GM21515 (cell line): ENCODE measurements around the gene RET.
A peak's percentile ranks its signal among the peaks of the same experiment; 100 is the strongest.
"Not testable (repeated sequence)": the region's sequence is repeated elsewhere in the genome, so short reads cannot be mapped to it uniquely, and the experiment has no call there.

ENCODE experiments used
- ATAC-seq: cut with Tn5 transposase; IDR thresholded peaks from one replicate; pipeline ENCODE4 v1.9.1; 2021; ENCODE audit not compliant: unreplicated experiment

The RET gene

DNA sequence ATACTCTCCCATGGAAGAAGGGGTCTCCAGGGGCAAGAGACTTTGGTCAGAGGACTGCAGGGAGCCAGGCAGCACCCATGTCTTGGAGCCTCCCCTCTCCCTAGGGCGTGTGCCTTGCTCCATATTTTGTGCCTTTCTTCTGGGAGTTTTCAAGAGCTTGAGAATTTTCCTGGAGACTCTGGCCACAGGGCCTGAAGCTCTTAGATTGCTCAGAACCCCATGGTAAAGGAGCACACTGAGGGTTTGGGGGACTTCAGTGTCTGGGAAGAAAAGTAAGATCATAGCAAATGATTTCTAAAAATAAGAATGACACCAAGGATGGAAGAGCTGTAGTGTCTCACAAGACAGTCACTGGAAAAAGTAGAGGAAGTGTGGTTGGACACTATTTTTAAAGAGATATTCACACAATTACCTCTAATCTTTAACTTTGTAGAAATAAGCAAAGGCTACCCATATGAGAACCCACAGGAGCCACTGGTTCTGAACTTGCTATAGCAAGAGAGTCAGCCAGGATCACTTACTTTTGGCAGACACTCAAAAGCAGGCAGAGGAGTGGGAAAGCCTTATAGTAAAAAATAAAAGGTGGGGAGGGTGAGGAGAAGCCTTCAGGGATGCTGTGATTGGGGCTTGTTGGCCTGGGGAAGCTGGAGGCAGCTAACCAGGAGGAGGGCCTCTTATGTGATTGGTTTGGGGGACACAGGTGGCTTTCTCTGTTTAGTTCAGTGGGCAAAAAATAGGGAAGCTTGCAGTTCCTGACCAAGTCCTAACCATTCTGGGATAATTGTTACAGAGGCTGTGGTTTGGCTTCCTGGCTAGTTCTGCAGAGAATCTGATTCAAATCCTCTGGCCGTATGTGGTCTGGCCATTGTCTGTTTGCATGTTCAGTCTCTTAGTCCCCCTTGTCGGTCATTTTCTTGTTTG is 56.3 kb downstream of the RET start:
- ATAC-seq = no peak

- ATAC-seq = no peak
Measured at GRCh38 chr10:43134126-43134905, 57.4 kb downstream of the RET start.

DNA sequence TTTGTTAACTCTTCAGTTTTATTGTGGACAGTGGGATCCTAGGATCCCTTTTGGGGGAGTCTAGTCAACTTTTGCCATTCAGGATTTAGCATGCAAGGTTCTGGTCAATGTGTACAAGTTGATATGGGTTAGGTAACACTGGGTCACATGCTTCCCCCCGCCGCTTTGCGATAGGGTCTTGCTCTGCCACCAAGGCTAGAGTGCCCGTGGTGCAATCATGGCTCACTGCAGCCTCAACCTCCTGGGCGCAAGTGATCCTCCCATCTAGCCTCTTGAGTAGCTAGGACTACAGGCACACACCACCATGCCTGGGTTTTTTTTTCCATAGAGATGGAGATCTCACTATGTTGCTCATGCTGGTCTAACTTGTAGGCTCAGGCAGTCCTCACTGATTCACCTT is 58.2 kb downstream of the RET start:
- no peak for ATAC-seq

GRCh38 chr10:43135656-43136055 is 58.8 kb downstream of the RET start:
- no peak for ATAC-seq

DNA sequence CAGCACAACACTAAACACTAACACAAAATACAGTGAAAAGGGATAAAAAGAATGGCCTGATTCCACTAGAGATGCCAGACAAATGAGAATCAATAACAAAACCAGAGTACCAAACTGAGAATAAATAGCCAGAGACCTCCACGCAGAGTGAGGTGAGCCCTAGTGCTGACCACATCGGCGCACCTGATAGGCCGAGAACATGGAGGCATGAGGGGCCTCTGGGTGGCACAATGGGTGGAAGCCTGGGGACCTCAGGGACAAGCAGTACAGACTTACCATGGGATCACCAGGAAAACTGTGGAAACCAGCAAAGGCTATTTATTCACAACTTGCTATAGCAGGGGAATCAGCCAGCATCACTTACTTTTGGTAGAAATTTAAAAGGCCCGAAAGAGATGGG is 59.6 kb downstream of the RET start:
- no peak for ATAC-seq

DNA sequence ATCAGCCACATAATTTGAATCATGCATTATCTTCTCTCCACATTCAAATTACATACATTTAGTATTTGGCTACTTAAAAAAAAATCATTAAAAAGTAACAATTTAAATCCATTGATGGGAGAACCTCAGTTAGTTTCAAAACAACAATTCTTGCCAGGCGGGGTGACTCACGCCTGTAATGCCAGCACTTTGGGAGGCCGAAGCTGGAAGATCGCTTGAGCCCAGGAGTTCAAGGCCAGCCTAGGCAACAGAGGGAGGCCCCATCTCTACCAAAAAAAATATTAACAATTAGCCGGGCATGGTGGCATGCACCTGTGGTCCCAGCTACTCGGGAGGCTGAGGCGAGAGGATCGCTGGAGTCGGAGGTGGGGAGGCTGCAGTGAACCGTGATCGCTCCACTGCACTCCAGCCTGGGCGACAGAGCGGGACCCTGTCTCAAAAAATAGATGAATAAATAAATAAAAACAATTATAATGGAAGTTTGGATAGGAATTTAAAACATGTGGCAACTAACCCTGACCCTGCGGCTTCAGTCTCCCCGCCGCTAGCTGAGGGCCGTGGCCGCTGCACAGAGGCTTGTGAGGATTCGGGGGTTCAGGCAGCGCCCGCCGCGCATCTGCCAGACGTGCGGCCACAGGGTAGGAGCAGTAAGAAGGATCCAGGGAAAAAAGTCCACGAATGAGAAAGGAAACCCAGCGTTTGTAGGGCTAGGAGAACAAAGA is 60.3 kb downstream of the RET start:
- no peak for ATAC-seq

GRCh38 chr10:43137717-43138020 is 60.8 kb downstream of the RET start:
- ATAC-seq = peak; percentile 28

- peak; percentile 66 for ATAC-seq
Measured at GRCh38 chr10:43138021-43138756, 61.3 kb downstream of the RET start, which contains the start of gene CSGALNACT2. CSGALNACT2 (plus strand) TSS chr10:43138445; CDS start chr10:43155150, 16,705 bp downstream.

GRCh38 chr10:43138757-43139241 is 61.9 kb downstream of the RET start:
- peak; percentile 37 for ATAC-seq

- ATAC-seq = no peak
Measured at GRCh38 chr10:43141421-43141820, 64.6 kb downstream of the RET start.

DNA sequence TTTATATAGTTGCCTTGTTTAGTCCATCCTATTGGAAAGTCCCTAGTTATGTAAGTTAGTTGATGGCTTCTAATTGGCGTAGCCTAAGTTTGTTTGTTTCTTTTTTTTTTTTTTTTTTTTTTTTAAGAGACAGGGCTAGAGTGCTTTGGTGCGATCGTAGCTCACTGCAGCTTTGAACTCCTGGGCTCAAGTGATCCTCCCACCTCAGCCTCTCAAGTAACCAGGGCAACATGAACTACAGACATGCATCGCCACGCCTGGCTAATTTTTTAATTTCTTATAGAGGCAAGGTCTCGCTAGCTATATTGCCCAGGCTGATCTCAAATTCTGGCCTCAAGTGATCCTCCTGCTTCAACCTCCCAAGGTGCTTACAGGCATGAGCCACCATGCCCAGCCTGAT is 68.4 kb downstream of the RET start:
- ATAC-seq = no peak

- ATAC-seq = not testable (repeated sequence)
Measured at GRCh38 chr10:43145936-43146335, 69.1 kb downstream of the RET start.

- no peak for ATAC-seq
Measured at GRCh38 chr10:43151371-43151770, 74.5 kb downstream of the RET start.

DNA sequence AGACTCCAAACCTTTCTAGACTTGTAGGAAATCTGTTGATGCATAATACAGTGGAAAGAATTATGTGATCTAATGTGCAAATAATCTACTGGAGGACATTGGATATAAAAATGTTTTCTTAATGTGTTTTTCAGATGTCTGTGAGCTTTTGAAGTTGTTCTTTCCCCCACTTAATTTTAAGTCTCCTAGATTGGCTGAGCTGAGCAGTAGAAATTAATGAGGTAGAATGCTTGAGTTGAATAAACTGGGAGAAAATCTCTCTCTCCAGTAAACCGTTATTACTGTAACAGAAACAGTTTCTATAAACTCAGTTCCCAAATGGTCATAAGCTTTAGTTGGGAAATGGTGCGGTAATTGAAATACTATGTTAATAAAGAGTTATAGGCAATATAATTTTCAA is 77.0 kb downstream of the RET start:
- no peak for ATAC-seq

- no peak for ATAC-seq
Measured at GRCh38 chr10:43155221-43155620, 78.4 kb downstream of the RET start.

DNA sequence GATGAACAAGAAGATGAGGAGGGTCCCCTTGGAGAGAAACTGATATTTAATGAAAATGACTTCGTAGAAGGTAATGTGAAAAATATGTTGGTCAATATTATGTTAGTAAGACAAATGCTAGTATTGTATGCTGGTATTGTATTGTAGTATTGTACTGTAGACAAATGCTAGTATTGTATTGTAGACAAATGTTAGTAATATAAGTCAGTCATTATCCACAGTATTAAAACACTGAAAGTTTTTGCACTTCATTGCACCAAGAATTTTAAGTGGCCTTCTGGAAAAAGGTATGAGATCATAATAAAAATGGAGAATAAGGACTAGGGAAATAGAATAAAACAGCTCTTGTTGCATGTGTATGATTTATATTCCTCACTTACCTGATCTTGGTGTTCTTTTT is 78.9 kb downstream of the RET start:
- no peak for ATAC-seq

DNA sequence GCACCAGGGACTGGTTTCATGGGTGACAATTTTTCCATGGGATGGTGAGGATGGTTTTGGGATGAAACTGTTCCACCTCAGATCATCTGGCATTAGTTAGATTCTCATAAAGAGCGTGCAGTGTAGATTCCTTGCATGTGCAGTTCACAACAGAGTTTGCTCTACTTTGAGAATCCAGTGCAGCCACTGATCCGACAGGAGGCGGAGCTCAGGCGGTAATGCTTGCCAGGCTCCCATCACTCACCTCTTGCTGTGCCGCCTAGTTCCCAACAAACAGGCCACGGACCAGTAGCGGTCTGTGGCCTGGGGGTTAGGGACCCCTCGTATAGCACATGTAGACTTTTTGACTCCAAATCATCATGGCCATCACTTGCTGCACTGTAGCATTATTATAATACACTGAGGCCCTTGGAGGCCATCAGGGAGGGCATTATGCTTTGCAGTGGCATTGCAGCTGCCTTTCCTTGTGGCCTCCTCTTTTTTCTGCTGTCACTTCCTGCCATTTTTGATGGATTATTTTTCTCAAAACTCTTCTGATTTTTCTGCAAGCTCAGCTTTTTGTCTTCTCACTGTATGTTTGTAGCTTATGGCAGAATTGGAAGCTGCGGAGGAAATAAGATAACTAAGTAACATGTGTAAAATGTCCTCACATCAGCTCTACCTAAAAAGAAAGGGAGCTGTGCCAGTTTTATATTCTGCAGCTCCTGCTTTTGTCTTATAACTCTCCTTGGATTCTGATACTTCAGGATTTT is 79.9 kb downstream of the RET start:
- no peak for ATAC-seq

- ATAC-seq = no peak
Measured at GRCh38 chr10:43158636-43159035, 81.8 kb downstream of the RET start.

- ATAC-seq = no peak
Measured at GRCh38 chr10:43160046-43160920, 83.4 kb downstream of the RET start.
